Smooth muscle cell (in vitro differentiated cells): ENCODE data around the gene ZFPM1. TPM values are rescaled to one million over a fixed set of nuclear protein-coding genes. Genes with fewer than 3 reads are reported as not detected.

Experiments
- DNase-seq: peaks from one replicate; lab custom pipeline; 2025; ENCODE audit not compliant: unreplicated experiment; lab: John Stamatoyannopoulos, UW
- H2AFZ ChIP-seq: fragments of 200-600 bp; sonication (generic); 2 replicates; pipeline ENCODE4 v1.6.0; 2016; ENCODE audit warnings: antibody characterized with exemption, low read depth, mild to moderate bottlenecking
- H3F3A ChIP-seq: fragments of 200-600 bp; sonication (generic); 2 replicates; pipeline ENCODE4 v1.6.0; 2017; ENCODE audit warnings: antibody characterized with exemption, low read depth
- H3K27ac ChIP-seq: fragments of 200-600 bp; sonication (generic); 2 replicates; pipeline ENCODE4 v1.5.1; 2016; ENCODE audit warnings: low read depth, mild to moderate bottlenecking
- H3K27me3 ChIP-seq: fragments of 200-600 bp; sonication (generic); 2 replicates; pipeline ENCODE4 v1.6.1; 2016; ENCODE audit warnings: low read depth, mild to moderate bottlenecking
- H3K36me3 ChIP-seq: fragments of 200-600 bp; sonication (generic); 2 replicates; pipeline ENCODE4 v1.5.1; 2016; ENCODE audit warnings: low read depth
- H3K4me1 ChIP-seq: fragments of 200-600 bp; sonication (generic); 2 replicates; pipeline ENCODE4 v1.5.1; 2016; ENCODE audit warnings: low read depth
- H3K4me2 ChIP-seq: fragments of 200-600 bp; sonication (generic); 2 replicates; pipeline ENCODE4 v1.6.0; 2016; ENCODE audit warnings: mild to moderate bottlenecking
- H3K4me3 ChIP-seq: fragments of 200-600 bp; sonication (generic); 2 replicates; pipeline ENCODE4 v1.5.1; 2016; ENCODE audit warnings: mild to moderate bottlenecking
- H3K79me2 ChIP-seq: fragments of 200-600 bp; sonication (generic); 2 replicates; pipeline ENCODE4 v1.6.0; 2016; ENCODE audit warnings: low read depth, mild to moderate bottlenecking
- H3K9ac ChIP-seq: fragments of 200-600 bp; sonication (generic); 2 replicates; pipeline ENCODE4 v1.6.0; 2016; ENCODE audit warnings: low read depth
- H3K9me3 ChIP-seq: fragments of 200-600 bp; sonication (generic); replicated peaks from 2 replicates; pipeline ENCODE4 v1.5.1; 2016; ENCODE audit warnings: low read depth
- H4K20me1 ChIP-seq: fragments of 200-600 bp; sonication (generic); 2 replicates; pipeline ENCODE4 v1.6.0; 2016; ENCODE audit warnings: low read depth
- WGBS: methylation state at CpG from one replicate; pipeline ENCODE4 v1.1.7; 2016; ENCODE audit warnings: low lambda C conversion rate; 5-methylcytosine and 5-hydroxymethylcytosine counted together
- polyA plus RNA-seq: library from polyadenylated mRNA; unstranded; fragments of >200 nt; fragmentation: Nextera tagmentation; extraction: Ambion mirVana; gene quantifications from 2 replicates; pipeline ENCODE4 v1.2.1, GENCODE V29; 2016
- total RNA-seq: library from RNA; depleted of rRNA; stranded (reverse); fragments of >200 nt; gene quantifications from 2 replicates; pipeline ENCODE4 v1.2.3, GENCODE V29; 2014
- TF ChIP-seq, protein P1 (sequence below): fragments of 200-600 bp; sonication (generic); IDR thresholded peaks from 2 replicates; pipeline ENCODE4 v1.5.1; 2017; ENCODE audit warnings: borderline replicate concordance, mild to moderate bottlenecking, antibody characterized with exemption; ENCODE audit not compliant: insufficient read depth, poor library complexity, severe bottlenecking

Gene ZFPM1
- total and polyA plus RNA-seq, 2 experiments from 2014 or later = 0.99 to 4.9 TPM

DNA sequence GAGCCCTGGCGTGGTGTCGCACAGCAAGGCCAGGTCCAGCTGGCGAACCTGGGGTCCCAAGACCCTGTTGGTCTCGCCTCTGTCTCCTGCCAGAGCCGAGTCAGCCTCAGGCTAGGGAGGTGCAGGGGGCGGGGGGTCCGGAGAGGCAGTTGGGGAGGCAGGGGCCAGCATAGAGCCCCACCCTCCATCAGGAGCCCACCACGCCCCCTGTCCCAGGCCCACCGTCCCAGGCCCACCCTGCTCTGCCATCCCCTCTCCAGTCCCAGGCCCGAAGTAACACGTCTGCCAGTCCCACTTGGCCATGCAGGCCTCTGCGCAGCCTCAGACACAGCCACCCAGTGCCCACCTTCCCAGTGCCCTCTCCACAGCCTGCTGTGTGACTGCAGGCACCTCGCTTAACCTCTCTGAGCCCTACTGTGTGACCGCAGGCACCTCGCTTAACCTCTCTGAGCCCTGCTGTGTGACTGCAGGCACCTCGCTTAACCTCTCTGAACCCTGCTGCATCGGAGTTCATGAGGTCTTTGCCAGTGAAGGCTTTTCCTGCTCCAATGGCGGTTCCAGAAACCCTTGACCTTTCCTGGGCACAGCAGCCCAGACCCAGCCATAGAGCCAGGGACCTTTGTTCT lies 41.0 kb upstream of the ZFPM1 start:
- WGBS = 92% methylated on average over 13 of the region's 18 CpGs
- TF ChIP-seq, protein P1, sequence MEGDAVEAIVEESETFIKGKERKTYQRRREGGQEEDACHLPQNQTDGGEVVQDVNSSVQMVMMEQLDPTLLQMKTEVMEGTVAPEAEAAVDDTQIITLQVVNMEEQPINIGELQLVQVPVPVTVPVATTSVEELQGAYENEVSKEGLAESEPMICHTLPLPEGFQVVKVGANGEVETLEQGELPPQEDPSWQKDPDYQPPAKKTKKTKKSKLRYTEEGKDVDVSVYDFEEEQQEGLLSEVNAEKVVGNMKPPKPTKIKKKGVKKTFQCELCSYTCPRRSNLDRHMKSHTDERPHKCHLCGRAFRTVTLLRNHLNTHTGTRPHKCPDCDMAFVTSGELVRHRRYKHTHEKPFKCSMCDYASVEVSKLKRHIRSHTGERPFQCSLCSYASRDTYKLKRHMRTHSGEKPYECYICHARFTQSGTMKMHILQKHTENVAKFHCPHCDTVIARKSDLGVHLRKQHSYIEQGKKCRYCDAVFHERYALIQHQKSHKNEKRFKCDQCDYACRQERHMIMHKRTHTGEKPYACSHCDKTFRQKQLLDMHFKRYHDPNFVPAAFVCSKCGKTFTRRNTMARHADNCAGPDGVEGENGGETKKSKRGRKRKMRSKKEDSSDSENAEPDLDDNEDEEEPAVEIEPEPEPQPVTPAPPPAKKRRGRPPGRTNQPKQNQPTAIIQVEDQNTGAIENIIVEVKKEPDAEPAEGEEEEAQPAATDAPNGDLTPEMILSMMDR = no peak
- no peaks in the 10 kb centered on the region for H3K36me3 ChIP-seq
- no peaks in the 10 kb centered on the region for H3K4me1 ChIP-seq
- no peak for DNase-seq
- H2AFZ ChIP-seq = no peak overlapping the region
- no peak overlapping the region for H3K27ac ChIP-seq
- no peak overlapping the region for H3K9ac ChIP-seq
- H3F3A ChIP-seq = no peaks in the 10 kb centered on the region
- H4K20me1 ChIP-seq = peaks cover 96% of the 10 kb centered on the region
- no peaks in the 10 kb centered on the region for H3K27me3 ChIP-seq
- H3K79me2 ChIP-seq = peaks cover 10% of the 10 kb centered on the region
- no peak overlapping the region for H3K4me2 ChIP-seq
- no peak overlapping the region for H3K4me3 ChIP-seq
- H3K9me3 ChIP-seq = no peaks in the 10 kb centered on the region

DNA sequence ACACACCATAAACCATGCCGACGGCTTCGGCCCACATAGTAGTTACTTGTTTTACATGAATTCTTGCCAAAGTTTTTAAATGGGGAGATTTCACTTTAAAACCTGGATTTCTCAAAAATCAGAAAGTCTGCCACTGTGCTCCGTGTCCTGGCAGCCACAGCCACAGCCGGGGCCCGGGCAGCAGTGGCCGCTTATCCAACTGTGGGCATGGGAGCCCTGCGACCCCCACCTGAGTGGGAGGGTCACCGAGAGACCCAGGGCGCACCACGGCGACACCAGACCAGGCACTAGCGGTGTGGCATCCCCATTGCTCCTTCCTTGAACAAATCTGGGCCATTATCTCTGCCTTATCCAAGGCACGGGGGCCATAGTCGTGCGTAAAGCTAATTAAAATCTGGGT lies 40.3 kb upstream of the ZFPM1 start:
- no peak overlapping the region for H3K27ac ChIP-seq
- H3K27me3 ChIP-seq = no peaks in the 10 kb centered on the region
- H3K9ac ChIP-seq = no peak overlapping the region
- H3K36me3 ChIP-seq = no peaks in the 10 kb centered on the region
- H3K4me1 ChIP-seq = no peaks in the 10 kb centered on the region
- H3K4me3 ChIP-seq = no peak overlapping the region
- TF ChIP-seq, protein P1 = no peak
- DNase-seq = no peak
- H3F3A ChIP-seq = no peaks in the 10 kb centered on the region
- no peaks in the 10 kb centered on the region for H3K9me3 ChIP-seq
- no peak overlapping the region for H3K4me2 ChIP-seq
- H3K79me2 ChIP-seq = peaks cover 10% of the 10 kb centered on the region
- 92% methylated on average over 16 of the region's 16 CpGs for WGBS
- peaks cover 95% of the 10 kb centered on the region for H4K20me1 ChIP-seq
- no peak overlapping the region for H2AFZ ChIP-seq

DNA sequence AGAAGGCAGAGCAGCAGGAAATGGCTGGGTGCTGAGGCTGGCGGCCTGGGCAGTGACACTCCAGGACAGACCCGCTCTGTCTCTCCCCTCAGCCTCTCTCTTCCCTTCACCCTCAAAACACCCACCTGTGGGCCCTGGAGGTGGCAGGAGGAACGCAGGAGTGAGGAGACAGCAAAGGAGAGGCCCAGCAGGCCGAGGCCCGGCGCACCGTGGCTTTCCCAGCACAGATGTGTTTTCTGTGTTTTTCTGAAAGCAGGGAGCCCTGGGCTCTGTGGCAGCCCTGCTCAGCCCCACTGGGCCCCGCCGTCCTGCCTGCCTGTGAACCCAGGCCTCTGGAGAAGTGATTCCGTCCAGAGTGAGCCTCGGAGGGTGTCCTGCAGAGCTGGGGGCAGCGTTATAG lies 39.8 kb upstream of the ZFPM1 start:
- Histone ChIP-seq H3K9me3 (no peaks in the 10 kb centered on the region), H3K4me3 (no peak overlapping the region), H3K9ac (no peak overlapping the region), H3K36me3 (no peaks in the 10 kb centered on the region), H3K27ac (no peak overlapping the region), H2AFZ (no peak overlapping the region), H3K4me1 (no peaks in the 10 kb centered on the region), H3K27me3 (no peaks in the 10 kb centered on the region), H3F3A (no peaks in the 10 kb centered on the region), H4K20me1 (peaks cover 95% of the 10 kb centered on the region), H3K79me2 (peaks cover 10% of the 10 kb centered on the region), H3K4me2 (no peak overlapping the region)
- DNase-seq = no peak
- TF ChIP-seq, protein P1 = no peak
- 91% methylated on average over 12 of the region's 12 CpGs for WGBS

DNA sequence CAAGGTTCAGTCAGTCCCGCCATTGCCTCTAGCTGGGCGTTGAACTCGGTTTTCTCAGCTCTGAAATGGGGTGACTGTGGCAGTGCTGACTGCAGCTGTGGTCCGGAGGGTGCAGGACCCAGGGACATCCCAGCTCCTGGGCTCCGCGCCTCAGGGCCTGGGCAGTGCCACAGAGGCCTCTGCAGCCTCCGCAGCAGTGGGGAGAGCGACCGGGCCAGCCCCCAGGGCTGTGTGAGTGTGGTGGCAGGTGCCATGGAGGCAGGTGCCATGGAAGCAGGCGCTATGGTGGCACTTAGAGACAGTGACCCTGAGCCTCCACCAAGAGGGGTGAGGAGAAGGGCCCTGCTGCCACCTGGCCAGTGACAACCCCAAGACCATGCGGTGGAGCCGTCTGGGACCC lies 39.4 kb upstream of the ZFPM1 start:
- Histone ChIP-seq H3K4me1 (no peaks in the 10 kb centered on the region), H3K4me3 (no peak overlapping the region), H2AFZ (no peak overlapping the region), H4K20me1 (peaks cover 95% of the 10 kb centered on the region), H3K79me2 (peaks cover 9% of the 10 kb centered on the region), H3F3A (no peaks in the 10 kb centered on the region), H3K4me2 (no peak overlapping the region), H3K9me3 (no peaks in the 10 kb centered on the region), H3K9ac (no peak overlapping the region), H3K27me3 (no peaks in the 10 kb centered on the region), H3K36me3 (no peaks in the 10 kb centered on the region), H3K27ac (no peak overlapping the region)
- no peak for DNase-seq
- TF ChIP-seq, protein P1 = no peak
- WGBS = 95% methylated on average over 12 of the region's 12 CpGs
